Brain microvascular endothelial cell (primary cell): ENCODE data around the gene KRTAP12-1.
"Not testable (repeated sequence)": the region's sequence is repeated elsewhere in the genome, so short reads cannot be mapped to it uniquely, and the experiment has no call there.

Experiments
- DNase-seq: peaks from one replicate; pipeline ENCODE4 v3.0.0-alpha.2; 2020
- H3K27ac ChIP-seq: fragments of 250-450 bp; sonication (Bioruptor Pico); 2 replicates; pipeline ENCODE4 v1.5.1; 2020; ENCODE audit warnings: mild to moderate bottlenecking, moderate library complexity
- H3K27me3 ChIP-seq: fragments of 250-450 bp; sonication (Bioruptor Pico); replicated peaks from 2 replicates; pipeline ENCODE4 v1.5.1; 2020; ENCODE audit warnings: mild to moderate bottlenecking
- H3K36me3 ChIP-seq: fragments of 250-450 bp; sonication (Bioruptor Pico); replicated peaks from 2 replicates; pipeline ENCODE4 v1.5.1; 2020; ENCODE audit warnings: mild to moderate bottlenecking
- H3K4me3 ChIP-seq: 2 replicates; pipeline ENCODE4 v1.5.1; 2011; ENCODE audit warnings: low read depth, mild to moderate bottlenecking, control low read depth, low read length, moderate library complexity
- CTCF ChIP-seq: IDR thresholded peaks from 2 replicates; pipeline ENCODE4 v1.5.1; 2011; ENCODE audit warnings: low read depth, mild to moderate bottlenecking, moderate library complexity, low read length, control low read depth, inconsistent platforms; ENCODE audit errors: missing control alignments
- in situ Hi-C: cut with HindIII; loops from 2 replicates; pipeline ENCODE4 v1.10.0; 2017; ENCODE audit warnings: low sequenced_read_pairs, low pct_ligation_motif_present

KRTAP12-1 gene

GRCh38 chr21:44640761-44641160 lies 41.2 kb downstream of the KRTAP12-1 start:
- H3K27ac ChIP-seq = no peak overlapping the region
- DNase-seq = no peak
- in situ Hi-C loops = no loop called here

GRCh38 chr21:44639331-44639655 lies 42.7 kb downstream of the KRTAP12-1 start:
- Histone ChIP-seq H3K4me3 (no peak overlapping the region), H3K27me3 (no peaks in the 10 kb centered on the region), H3K27ac (no peak overlapping the region), H3K36me3 (no peaks in the 10 kb centered on the region)
- no peak for TF ChIP-seq CTCF
- in situ Hi-C loops = no loop called here
- no peak for DNase-seq

More at GRCh38 chr21:44640761-44641160, 41.2 kb downstream of the KRTAP12-1 start:
- H3K36me3 ChIP-seq = no peaks in the 10 kb centered on the region
- TF ChIP-seq CTCF = no peak
- H3K4me3 ChIP-seq = no peak overlapping the region
- H3K27me3 ChIP-seq = no peaks in the 10 kb centered on the region

- H3K27ac ChIP-seq, H3K36me3 ChIP-seq, DNase-seq, H3K27me3 ChIP-seq, H3K4me3 ChIP-seq, in situ Hi-C loops: not testable (repeated sequence)
These were observed 43.2 kb downstream of the KRTAP12-1 start for GRCh38 chr21:44638506-44639330.

GRCh38 chr21:44637851-44638348 lies 44.1 kb downstream of the KRTAP12-1 start:
- H3K36me3 ChIP-seq, H3K27me3 ChIP-seq, in situ Hi-C loops, DNase-seq, H3K4me3 ChIP-seq, H3K27ac ChIP-seq: not testable (repeated sequence)

- Histone ChIP-seq H3K27me3 (no peaks in the 10 kb centered on the region), H3K4me3 (no peak within 1 kb of the TSS), H3K36me3 (no peaks in the 10 kb centered on the region), H3K27ac (no peak within 1 kb of the TSS)
- TF ChIP-seq CTCF = no peak
- in situ Hi-C loops = no loop called here
- no peak for DNase-seq
These were observed 44.7 kb downstream of the KRTAP12-1 start, which contains the start of gene KRTAP10-10 for GRCh38 chr21:44637018-44637850. KRTAP10-10 (plus strand) TSS chr21:44637356; CDS start chr21:44637418, 62 bp downstream.

GRCh38 chr21:44636209-44637017 lies 45.5 kb downstream of the KRTAP12-1 start:
- H3K36me3 ChIP-seq = no peaks in the 10 kb centered on the region
- no peak for TF ChIP-seq CTCF
- in situ Hi-C loops = no loop called here

More at GRCh38 chr21:44636209-44637017, 45.5 kb downstream of the KRTAP12-1 start:
- DNase-seq = no peak
- Histone ChIP-seq H3K27ac (no peak overlapping the region), H3K27me3 (no peaks in the 10 kb centered on the region), H3K4me3 (no peak overlapping the region)
